Trophoblast cell (in vitro differentiated cells and primary cell): Measurements from ENCODE around the gene PLA2G4A.

Experiments used
- DNase-seq, 2 donors: peaks; one replicate each; pipeline ENCODE4 v3.0.0-alpha.2; 2016
- H2AFZ ChIP-seq: 2 replicates; pipeline ENCODE4 v1.6.1; 2013; ENCODE audit warnings: low read length, moderate library complexity, mild to moderate bottlenecking; ENCODE audit not compliant: insufficient read depth, poor library complexity
- H2AK5ac ChIP-seq: 2 replicates; pipeline ENCODE4 v1.6.1; 2013; ENCODE audit warnings: mild to moderate bottlenecking, low read length
- H2BK120ac ChIP-seq: 2 replicates; pipeline ENCODE4 v1.6.1; 2013; ENCODE audit warnings: low read length, mild to moderate bottlenecking, moderate library complexity; ENCODE audit not compliant: insufficient read depth, poor library complexity
- H2BK12ac ChIP-seq: 2 replicates; pipeline ENCODE4 v1.6.1; 2013; ENCODE audit warnings: mild to moderate bottlenecking, low read length, moderate library complexity
- H2BK5ac ChIP-seq: 2 replicates; pipeline ENCODE4 v1.6.1; 2013; ENCODE audit warnings: low read length, low read depth, moderate library complexity, mild to moderate bottlenecking; ENCODE audit not compliant: poor library complexity
- H3K14ac ChIP-seq: 2 replicates; pipeline ENCODE4 v1.6.1; 2013; ENCODE audit warnings: mild to moderate bottlenecking, low read length
- H3K18ac ChIP-seq: 2 replicates; pipeline ENCODE4 v1.6.1; 2013; ENCODE audit warnings: mild to moderate bottlenecking, low read length
- H3K23ac ChIP-seq: 2 replicates; pipeline ENCODE4 v1.6.1; 2013; ENCODE audit warnings: low read length
- H3K27ac ChIP-seq: 2 replicates; pipeline ENCODE4 v1.5.1; 2013; ENCODE audit warnings: low read depth, mild to moderate bottlenecking, inconsistent platforms, low read length, moderate library complexity
- H3K27me3 ChIP-seq: 2 replicates; pipeline ENCODE4 v1.6.1; 2013; ENCODE audit warnings: inconsistent platforms, mild to moderate bottlenecking, low read length, moderate library complexity; ENCODE audit not compliant: insufficient read depth
- H3K36me3 ChIP-seq, 2 experiments: 1 replicate in 1 of 2; 2 replicates in 1 of 2; pipeline ENCODE4 v1.6.1; 2013; ENCODE audit warnings: low read length in 2 of 2, mild to moderate bottlenecking in 2 of 2, moderate library complexity in 1 of 2; ENCODE audit not compliant: insufficient read depth in 2 of 2, control insufficient read depth in 1 of 2
- H3K4ac ChIP-seq: 2 replicates; pipeline ENCODE4 v1.6.1; 2013; ENCODE audit warnings: low read depth, mild to moderate bottlenecking, low read length, moderate library complexity
- H3K4me1 ChIP-seq, 2 experiments: 1 replicate in 1 of 2; 2 replicates in 1 of 2; pipeline ENCODE4 v1.6.1; 2013; ENCODE audit warnings: low read length in 2 of 2, mild to moderate bottlenecking in 2 of 2, moderate library complexity in 1 of 2; ENCODE audit not compliant: insufficient read depth in 2 of 2, control insufficient read depth in 1 of 2
- H3K4me2 ChIP-seq: 2 replicates; pipeline ENCODE4 v1.6.1; 2013; ENCODE audit warnings: inconsistent platforms, mild to moderate bottlenecking, low read length, moderate library complexity
- H3K4me3 ChIP-seq: 2 replicates; pipeline ENCODE4 v1.5.1; 2013; ENCODE audit warnings: mild to moderate bottlenecking, low read depth, low read length, inconsistent platforms
- H3K79me1 ChIP-seq: one replicate; pipeline ENCODE4 v1.6.1; 2013; ENCODE audit warnings: low read length
- H3K79me2 ChIP-seq: 2 replicates; pipeline ENCODE4 v1.6.1; 2013; ENCODE audit warnings: low read length, mild to moderate bottlenecking; ENCODE audit not compliant: control insufficient read depth, insufficient read depth, poor library complexity
- H3K9ac ChIP-seq: 2 replicates; pipeline ENCODE4 v1.6.1; 2013; ENCODE audit warnings: mild to moderate bottlenecking, low read length
- H3K9me3 ChIP-seq: 2 replicates; pipeline ENCODE4 v1.6.1; 2013; ENCODE audit warnings: low read depth, mild to moderate bottlenecking, control low read depth, inconsistent platforms, low read length; ENCODE audit not compliant: insufficient read depth
- H4K12ac ChIP-seq: 2 replicates; pipeline ENCODE4 v1.6.1; 2013; ENCODE audit warnings: low read depth, mild to moderate bottlenecking, low read length, moderate library complexity
- H4K8ac ChIP-seq: 2 replicates; pipeline ENCODE4 v1.6.1; 2013; ENCODE audit warnings: low read depth, mild to moderate bottlenecking, low read length, moderate library complexity
- H4K91ac ChIP-seq: one replicate; pipeline ENCODE4 v1.6.1; 2013; ENCODE audit warnings: low read depth, mild to moderate bottlenecking, low read length, moderate library complexity
- WGBS: extraction: QIAGEN DNeasy Blood & Tissue Kit; methylation state at CpG from one replicate; pipeline ENCODE4 v1.1.7; 2013; ENCODE audit warnings: missing lambda C conversion rate; ENCODE audit not compliant: insufficient read length, insufficient coverage; ENCODE audit errors: extremely low coverage; 5-methylcytosine and 5-hydroxymethylcytosine counted together

The PLA2G4A gene

GRCh38 chr1:186793582-186793927, 35.2 kb upstream of the PLA2G4A start:
- Histone ChIP-seq H3K36me3 (no peaks in the 10 kb centered on the region), H3K14ac (no peak overlapping the region), H3K4me2 (no peak overlapping the region), H3K4me3 (no peak overlapping the region), H3K9me3 (no peaks in the 10 kb centered on the region), H3K79me2 (no peaks in the 10 kb centered on the region), H3K18ac (no peak overlapping the region), H3K23ac (no peak overlapping the region), H4K91ac (no peak overlapping the region), H2AK5ac (no peak overlapping the region), H4K8ac (no peak overlapping the region), H3K9ac (no peak overlapping the region), H3K79me1 (no peaks in the 10 kb centered on the region), H2BK12ac (no peak overlapping the region), H3K4ac (no peak overlapping the region), H2AFZ (no peak overlapping the region), H2BK5ac (no peak overlapping the region), H3K27ac (no peak overlapping the region), H2BK120ac (no peak overlapping the region), H4K12ac (no peak overlapping the region), H3K27me3 (no peaks in the 10 kb centered on the region), H3K4me1 (no peaks in the 10 kb centered on the region)
- no CpG with 5 or more reads among the region's 1 CpG for WGBS
- DNase-seq = no peak

DNA sequence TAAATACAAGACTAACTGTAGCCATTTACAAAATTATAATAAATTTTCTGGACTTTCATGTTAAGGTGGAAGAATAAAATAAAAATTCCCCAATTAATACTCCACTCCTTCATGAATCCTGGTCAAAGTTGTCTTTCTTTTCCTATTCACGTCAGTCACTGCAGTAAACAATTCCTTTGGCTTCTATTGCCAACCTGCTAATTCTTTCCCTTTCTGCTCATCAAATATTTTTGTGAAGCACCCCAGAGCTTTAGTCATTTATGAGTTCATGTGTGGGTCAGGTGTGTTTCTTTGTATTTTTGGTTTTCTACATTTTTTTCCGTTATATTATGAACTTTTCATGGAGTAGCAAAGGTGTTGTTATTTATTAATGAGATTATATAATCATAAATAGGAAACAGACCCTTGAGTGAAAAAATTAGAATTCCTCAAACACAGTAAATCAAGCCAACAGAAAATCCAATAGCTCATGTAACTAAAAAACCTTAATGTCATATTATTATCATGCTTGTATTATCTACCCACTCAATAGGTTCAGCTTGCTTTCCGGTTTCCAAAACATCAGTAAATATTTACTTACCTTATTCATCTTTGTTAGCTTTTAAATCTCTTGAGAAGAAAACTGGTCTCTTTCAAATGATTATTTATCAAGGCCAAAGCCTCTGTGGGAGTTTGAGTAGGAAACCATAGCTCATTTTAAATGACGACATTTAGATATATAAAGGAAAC, 29.6 kb upstream of the PLA2G4A start:
- no peak overlapping the region for H2BK5ac ChIP-seq
- no peaks in the 10 kb centered on the region for H3K9me3 ChIP-seq
- no peak overlapping the region for H3K27ac ChIP-seq
- H3K79me1 ChIP-seq = no peaks in the 10 kb centered on the region
- no peak for DNase-seq
- no peak overlapping the region for H3K4me3 ChIP-seq
- H3K4me1 ChIP-seq = no peaks in the 10 kb centered on the region
- H2AFZ ChIP-seq = no peak overlapping the region
- H4K8ac ChIP-seq = no peak overlapping the region
- no CpG with 5 or more reads among the region's 4 CpGs for WGBS
- H3K79me2 ChIP-seq = no peaks in the 10 kb centered on the region
- no peak overlapping the region for H3K4ac ChIP-seq
- H4K91ac ChIP-seq = no peak overlapping the region
- H2BK12ac ChIP-seq = no peak overlapping the region
- H3K23ac ChIP-seq = no peak overlapping the region
- H2BK120ac ChIP-seq = no peak overlapping the region
- no peaks in the 10 kb centered on the region for H3K27me3 ChIP-seq
- no peak overlapping the region for H3K9ac ChIP-seq
- H3K4me2 ChIP-seq = no peak overlapping the region
- no peak overlapping the region for H3K18ac ChIP-seq
- H4K12ac ChIP-seq = no peak overlapping the region
- H3K36me3 ChIP-seq = no peaks in the 10 kb centered on the region
- no peak overlapping the region for H3K14ac ChIP-seq
- no peak overlapping the region for H2AK5ac ChIP-seq

DNA sequence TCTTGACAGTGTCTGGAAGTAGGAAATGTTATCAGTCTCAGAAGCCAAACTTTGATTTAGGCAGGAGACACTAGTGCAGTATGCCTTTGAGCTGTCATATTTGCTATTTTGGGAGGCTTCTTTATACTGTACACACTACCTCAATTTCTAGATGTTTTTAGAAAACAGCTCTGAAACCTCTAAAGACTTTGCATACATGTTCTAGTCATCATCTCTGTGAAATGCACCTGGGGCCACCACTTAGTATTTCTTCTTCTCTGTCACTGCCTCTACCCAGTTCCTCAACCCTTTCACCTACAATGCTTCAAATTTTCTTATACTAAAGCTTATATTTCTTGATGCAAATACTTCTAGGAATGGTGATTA, 29.1 kb upstream of the PLA2G4A start:
- no peak overlapping the region for H4K8ac ChIP-seq
- H3K9me3 ChIP-seq = no peaks in the 10 kb centered on the region
- no peak overlapping the region for H3K27ac ChIP-seq
- H2BK120ac ChIP-seq = no peak overlapping the region
- no peak overlapping the region for H2AFZ ChIP-seq
- H3K4me1 ChIP-seq = no peaks in the 10 kb centered on the region
- no peaks in the 10 kb centered on the region for H3K27me3 ChIP-seq
- no peaks in the 10 kb centered on the region for H3K79me2 ChIP-seq
- H2BK12ac ChIP-seq = no peak overlapping the region
- H3K79me1 ChIP-seq = no peaks in the 10 kb centered on the region
- H3K4ac ChIP-seq = no peak overlapping the region
- H2AK5ac ChIP-seq = no peak overlapping the region
- H3K9ac ChIP-seq = no peak overlapping the region
- H3K14ac ChIP-seq = no peak overlapping the region
- no peak overlapping the region for H3K4me3 ChIP-seq
- no peaks in the 10 kb centered on the region for H3K36me3 ChIP-seq
- no peak overlapping the region for H4K91ac ChIP-seq
- H3K4me2 ChIP-seq = no peak overlapping the region
- no peak for DNase-seq
- no peak overlapping the region for H3K18ac ChIP-seq
- H3K23ac ChIP-seq = no peak overlapping the region
- H4K12ac ChIP-seq = no peak overlapping the region
- H2BK5ac ChIP-seq = no peak overlapping the region

- H3K4me1 ChIP-seq = no peaks in the 10 kb centered on the region
- no peak overlapping the region for H2BK120ac ChIP-seq
- H3K79me1 ChIP-seq = no peaks in the 10 kb centered on the region
- no peak overlapping the region for H3K27ac ChIP-seq
- H3K9me3 ChIP-seq = no peaks in the 10 kb centered on the region
- H3K79me2 ChIP-seq = no peaks in the 10 kb centered on the region
- no peak overlapping the region for H3K4ac ChIP-seq
- H3K23ac ChIP-seq = no peak overlapping the region
- no peak for DNase-seq
- no peaks in the 10 kb centered on the region for H3K27me3 ChIP-seq
- H2AFZ ChIP-seq = no peak overlapping the region
- no peak overlapping the region for H2AK5ac ChIP-seq
- no peak overlapping the region for H3K9ac ChIP-seq
- no peak overlapping the region for H3K18ac ChIP-seq
- no peak overlapping the region for H4K8ac ChIP-seq
- no peak overlapping the region for H4K12ac ChIP-seq
- no peak overlapping the region for H2BK5ac ChIP-seq
- no peak overlapping the region for H2BK12ac ChIP-seq
- no CpG with 5 or more reads among the region's 1 CpG for WGBS
- H4K91ac ChIP-seq = no peak overlapping the region
- no peak overlapping the region for H3K4me2 ChIP-seq
- no peak overlapping the region for H3K14ac ChIP-seq
- H3K36me3 ChIP-seq = no peaks in the 10 kb centered on the region
- no peak overlapping the region for H3K4me3 ChIP-seq
Observed at GRCh38 chr1:186802388-186802787, 26.4 kb upstream of the PLA2G4A start.
